HG03097 (cell line): Measurements from ENCODE around the gene CYGB.
A peak's percentile ranks its signal among the peaks of the same experiment; 100 is the strongest.
"Not testable (repeated sequence)": the region's sequence is repeated elsewhere in the genome, so short reads cannot be mapped to it uniquely, and the experiment has no call there.

Experiments
- ATAC-seq: cut with Tn5 transposase; IDR thresholded peaks from one replicate; pipeline ENCODE4 v1.9.1; 2021; ENCODE audit not compliant: unreplicated experiment, low FRiP score

CYGB gene

GRCh38 chr17:76567634-76568432 is 30.3 kb upstream of the CYGB start:
- no peak for ATAC-seq

- no peak for ATAC-seq
These were observed 29.5 kb upstream of the CYGB start for GRCh38 chr17:76566988-76567431.

DNA sequence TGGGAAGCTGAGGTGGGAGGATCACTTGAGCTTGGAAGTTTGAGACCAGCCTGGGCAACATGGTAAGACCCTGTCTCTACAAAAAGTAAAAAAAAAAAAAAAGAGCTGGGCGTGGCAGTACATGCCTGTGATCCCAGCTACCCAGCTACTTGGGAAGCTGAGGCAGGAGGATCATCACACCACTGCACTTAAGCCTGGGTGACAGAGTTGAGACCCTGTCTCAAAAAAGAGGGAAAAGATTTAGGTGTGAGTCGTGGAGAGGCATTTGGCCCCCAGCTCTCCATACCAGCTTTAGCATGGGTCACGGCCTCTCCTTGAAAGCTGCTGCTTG is 29.1 kb upstream of the CYGB start:
- no peak for ATAC-seq

- no peak for ATAC-seq
These were observed 28.5 kb upstream of the CYGB start for GRCh38 chr17:76565728-76566612.

DNA sequence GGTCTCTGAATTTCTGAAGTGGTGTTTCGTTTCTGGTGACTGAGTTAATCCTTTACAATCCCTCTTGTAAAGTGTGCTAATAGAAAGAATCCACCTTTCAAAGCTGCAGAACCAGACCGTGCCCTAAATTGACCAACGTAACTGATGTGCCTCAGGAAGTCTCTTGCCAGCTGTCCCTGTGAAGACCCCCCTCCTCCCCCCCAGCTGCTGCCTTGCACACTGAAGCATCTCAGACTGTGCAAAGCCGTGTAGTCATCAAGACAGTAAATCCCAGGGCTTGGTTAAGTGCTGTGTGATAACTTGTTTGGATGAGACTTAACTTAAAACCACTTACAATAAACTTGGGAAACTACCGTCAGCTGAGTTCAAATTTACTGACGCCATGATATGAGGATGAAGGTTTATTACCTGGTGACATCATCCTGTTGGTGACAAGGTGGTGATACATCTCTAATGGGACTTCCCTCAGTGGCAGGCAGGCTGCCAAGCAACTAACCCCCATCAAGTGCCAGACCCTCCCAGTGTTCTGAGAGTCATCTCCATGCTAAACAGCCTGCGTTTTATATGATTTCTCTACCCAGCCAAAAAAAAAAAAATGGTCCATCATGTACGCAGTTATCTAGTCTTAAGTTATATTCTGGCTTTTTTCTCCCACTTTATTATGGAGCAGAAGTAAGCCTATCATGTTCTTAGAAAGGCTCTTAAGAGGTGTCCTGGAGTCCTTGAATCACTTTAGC is 27.6 kb upstream of the CYGB start:
- not testable (repeated sequence) for ATAC-seq

GRCh38 chr17:76563359-76563758 is 25.9 kb upstream of the CYGB start:
- ATAC-seq, result not testable (repeated sequence)

DNA sequence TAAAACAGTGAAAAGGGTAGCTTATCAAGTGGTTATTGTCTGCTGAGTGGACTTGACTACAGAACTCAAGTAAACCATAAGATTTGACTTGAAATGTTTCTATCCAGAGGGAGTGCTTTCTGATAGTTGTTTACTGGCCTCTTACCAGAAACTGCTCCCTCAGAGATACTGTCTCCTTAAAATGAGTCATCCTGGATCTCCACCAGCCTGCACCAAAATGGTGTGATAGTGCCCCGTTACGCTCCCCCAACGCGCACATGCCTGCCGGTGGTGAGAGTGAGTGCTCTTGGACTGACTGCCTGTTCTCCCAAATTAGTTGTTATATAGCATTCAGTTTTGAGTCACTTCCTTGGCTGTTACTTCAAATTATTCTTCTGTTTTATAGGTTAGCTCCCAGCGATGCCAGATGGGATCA is 25.2 kb upstream of the CYGB start:
- no peak for ATAC-seq

DNA sequence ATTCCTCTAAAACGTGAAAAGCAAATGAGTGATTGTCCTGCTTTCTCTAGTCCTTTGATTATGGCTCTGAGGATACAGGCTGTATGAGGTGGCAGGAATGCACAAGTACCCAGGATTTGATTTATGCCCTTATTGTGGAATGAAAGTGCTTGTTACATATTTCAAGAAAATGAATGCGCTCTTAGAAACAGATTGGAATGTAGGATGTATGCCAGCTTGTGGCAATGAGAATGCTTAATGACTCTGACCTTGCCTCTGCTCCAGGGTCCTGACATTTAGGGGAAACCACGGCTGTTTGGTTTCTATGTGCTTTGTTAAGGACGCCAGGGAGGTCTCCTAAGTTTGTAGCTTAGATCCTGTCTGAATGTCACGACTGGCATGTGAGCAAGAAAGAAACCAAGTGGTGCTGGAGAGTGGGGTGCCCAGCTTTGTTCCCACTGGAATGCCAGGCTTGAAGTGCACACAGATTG is 24.3 kb upstream of the CYGB start:
- no peak for ATAC-seq

DNA sequence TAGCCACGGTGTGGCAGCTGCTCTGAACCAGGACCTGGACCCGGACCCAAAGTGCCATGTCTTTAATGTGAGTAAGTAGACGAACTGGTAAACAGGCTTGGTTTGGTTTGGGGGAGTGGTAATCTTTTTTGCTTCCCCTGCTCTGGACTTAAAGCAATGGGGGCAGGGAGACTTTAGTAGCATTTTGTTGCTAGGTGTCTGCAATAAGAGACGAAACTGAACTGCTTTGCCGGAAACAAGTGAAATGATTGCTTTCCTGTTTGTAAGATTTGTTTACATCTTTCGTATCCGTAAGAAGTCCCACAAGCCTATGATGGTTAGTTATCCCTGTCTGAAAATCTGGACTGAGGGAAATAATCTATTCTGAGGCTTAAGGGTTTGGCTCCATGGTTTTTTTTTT is 23.8 kb upstream of the CYGB start:
- no peak for ATAC-seq

DNA sequence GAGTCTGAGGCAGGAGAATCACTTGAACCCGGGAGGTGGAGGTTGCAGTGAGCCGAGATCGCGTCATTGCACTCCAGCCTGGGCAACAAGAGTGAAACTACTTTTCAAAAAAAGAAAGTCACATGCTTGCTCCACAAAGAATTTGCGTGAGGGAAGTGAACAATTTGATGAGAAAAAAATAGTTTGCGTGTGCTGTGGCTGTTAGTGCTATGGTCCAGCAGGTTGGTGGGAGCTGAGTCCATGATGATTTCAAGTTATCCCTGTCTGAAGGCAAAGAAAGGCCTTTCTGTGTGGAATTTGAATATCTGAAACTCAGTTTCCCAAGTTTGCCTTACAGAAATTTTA is 23.3 kb upstream of the CYGB start:
- no peak for ATAC-seq

GRCh38 chr17:76560036-76560876 is 22.7 kb upstream of the CYGB start:
- no peak for ATAC-seq

DNA sequence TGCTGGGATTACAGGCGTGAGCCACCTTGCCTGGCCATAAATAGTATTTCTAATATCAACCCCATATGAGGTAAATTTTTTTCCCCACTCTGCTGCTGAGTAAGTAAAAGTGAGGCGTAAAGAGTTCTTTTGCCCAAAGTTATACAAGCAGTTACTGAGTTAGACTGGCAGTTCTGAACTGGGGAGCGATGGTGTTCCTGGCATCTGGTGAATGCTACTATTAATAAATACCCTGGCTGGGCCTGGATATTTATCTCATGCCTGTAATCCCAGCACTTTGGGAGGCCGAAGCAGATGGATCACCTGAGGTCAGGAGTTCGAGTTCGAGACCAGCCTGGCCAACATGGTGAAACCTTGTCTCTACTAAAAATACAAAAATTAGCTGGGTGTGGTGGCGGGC is 22.0 kb upstream of the CYGB start:
- not testable (repeated sequence) for ATAC-seq

DNA sequence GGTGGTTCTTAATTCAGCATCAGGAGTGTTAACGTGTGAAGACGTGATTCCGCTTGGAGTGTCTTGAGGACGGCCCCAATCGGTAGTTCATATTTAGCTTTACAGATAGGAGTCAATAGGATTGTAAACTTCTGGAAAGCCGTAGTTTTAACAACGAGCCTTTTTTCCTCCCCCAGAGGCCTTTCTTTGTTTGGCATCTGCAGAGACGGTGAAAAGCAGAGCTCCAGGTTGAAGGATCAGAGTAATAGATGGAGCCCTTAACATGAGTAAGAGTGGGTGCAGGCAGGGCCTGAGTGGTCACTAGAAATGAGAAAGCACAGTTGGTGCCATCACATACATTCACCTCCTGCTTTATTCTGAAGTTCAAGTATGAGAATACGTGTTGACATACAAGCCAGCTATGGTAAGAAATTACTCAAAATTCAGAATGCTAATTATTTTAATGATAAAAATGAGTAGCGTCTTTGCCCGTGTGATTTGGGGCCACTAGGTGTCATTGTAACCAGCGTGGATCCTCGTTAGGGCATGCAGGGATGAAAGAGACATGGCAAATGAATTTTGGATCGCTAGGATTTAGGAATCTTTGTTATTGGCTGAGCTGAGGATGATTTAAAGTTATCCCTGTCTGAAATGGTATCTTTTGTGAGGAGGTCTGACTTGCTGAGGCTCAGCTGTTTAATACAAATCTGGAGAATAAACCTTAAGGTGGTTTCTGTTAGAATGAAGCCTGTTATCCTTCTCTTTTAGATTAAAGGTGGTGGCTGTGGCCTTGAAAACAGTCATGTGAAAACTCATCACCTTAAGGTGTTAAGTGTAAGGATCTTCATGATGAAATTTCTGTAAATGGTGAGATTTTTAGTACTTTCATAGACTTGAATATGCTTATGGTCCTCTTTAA is 20.9 kb upstream of the CYGB start:
- ATAC-seq, result no peak

DNA sequence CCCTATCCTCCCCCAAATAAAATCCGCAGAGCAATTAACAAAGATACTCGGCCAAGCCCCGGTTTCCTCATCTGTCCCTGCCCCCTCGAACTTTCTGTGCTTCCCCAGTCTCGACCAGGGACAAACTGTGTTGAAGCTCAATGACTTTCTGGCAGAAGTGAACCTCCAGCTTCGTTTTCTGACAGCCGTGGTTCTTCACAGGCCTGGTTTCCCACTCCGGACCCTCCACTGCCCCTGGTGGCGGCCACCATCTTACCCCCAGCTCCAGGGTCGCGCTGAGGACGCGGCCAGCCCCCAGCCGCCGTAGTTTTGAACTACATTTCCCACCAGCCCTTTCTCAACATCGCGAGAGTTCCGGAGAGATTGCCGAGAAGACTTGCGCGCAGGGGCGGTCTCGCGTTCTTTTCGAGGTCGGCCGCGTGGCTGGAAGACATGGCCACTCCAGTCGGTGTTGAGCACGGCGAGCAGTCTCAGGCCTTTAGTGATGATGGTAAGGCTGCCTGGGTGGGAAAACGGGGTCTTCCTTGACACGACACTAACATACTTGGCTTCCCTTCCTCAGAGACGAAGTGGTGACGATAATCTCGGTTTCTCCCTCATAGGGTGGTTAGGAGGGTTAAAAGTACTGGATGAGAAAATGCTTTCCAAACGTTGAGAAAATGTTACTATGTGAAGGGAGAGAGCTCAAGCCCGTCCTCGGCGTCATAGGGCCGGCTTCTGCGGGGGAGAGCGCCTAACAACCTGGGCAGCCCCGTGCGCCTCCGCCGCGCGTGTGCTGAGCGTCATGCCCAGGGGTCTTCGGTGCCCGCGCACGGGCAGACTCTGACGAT is 20.1 kb upstream of the CYGB start:
- ATAC-seq, result peak; percentile 82

GRCh38 chr17:76556765-76557367 is 19.4 kb upstream of the CYGB start:
- peak; percentile 28 for ATAC-seq

DNA sequence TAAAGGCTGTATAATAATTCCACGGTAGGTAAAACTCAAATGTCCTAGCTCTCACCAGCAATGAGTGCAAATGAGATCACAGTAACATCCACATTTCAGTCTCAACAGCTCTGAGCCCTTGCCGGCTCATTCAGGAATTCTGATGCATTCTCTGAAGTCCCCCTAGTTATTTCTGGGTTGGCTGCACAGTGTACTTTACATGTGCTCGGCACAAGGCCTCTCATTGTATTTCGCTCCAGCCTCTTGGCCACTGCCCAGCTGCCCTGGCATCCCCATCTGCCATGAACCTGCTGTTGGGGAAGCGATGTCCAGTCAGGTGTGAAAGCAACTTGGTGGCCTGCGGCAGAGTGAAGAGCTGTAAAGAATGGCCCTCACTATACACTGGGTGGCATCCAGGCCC is 16.6 kb upstream of the CYGB start:
- ATAC-seq, result no peak

- ATAC-seq, result no peak
These were observed 15.8 kb upstream of the CYGB start for GRCh38 chr17:76553178-76553908.
